Activated CD8-positive, alpha-beta memory T cell treated with anti-CD3 and anti-CD28 coated beads, Interleukin-2, amount 50 U/mL, for 4 hours (primary cell): ENCODE results near the gene PLAGL2.
"Not testable (repeated sequence)": the region's sequence is repeated elsewhere in the genome, so short reads cannot be mapped to it uniquely, and the experiment has no call there.

Source experiments
- DNase-seq: peaks from one replicate; pipeline ENCODE4 v3.0.0-alpha.2; 2020

PLAGL2 gene

DNA sequence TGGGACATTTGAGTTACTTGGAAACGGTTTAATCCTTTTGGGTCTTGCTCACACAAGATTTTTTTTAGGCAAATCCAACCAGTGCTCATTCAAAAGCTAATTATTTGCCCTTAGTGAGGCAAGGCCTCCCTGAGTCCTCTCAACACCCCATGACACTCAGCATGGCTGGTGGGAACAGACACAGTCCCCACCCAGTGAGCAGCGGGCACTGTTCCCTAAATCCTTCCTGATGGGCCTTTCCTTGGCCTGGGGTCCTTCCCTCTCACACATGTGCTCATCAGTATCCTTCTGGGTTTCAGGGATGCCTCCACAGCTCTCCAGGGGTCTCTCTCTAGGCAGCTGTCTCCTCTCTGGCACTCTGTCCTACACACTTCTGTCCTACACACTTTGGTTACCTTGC lies 28.0 kb downstream of the PLAGL2 start:
- no peak for DNase-seq

DNA sequence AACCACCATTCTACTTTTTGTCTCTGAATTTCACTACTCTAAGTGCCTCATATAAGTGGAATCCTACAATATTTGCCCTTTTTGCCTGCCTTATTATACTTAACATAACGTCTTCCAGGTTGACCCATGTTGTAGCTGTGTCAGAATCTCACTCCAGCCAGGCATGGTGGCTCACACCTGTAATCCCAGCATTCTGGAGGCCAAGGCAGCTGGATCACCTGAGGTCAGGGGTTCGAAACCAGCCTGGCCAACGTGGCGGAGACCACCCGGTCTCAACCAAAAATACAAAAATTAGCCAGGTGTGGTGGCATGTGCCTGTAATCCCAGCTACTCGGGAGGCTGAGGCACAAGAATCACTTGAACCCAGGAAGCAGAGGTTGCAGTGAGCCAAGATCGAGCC lies 29.8 kb downstream of the PLAGL2 start:
- not testable (repeated sequence) for DNase-seq

DNA sequence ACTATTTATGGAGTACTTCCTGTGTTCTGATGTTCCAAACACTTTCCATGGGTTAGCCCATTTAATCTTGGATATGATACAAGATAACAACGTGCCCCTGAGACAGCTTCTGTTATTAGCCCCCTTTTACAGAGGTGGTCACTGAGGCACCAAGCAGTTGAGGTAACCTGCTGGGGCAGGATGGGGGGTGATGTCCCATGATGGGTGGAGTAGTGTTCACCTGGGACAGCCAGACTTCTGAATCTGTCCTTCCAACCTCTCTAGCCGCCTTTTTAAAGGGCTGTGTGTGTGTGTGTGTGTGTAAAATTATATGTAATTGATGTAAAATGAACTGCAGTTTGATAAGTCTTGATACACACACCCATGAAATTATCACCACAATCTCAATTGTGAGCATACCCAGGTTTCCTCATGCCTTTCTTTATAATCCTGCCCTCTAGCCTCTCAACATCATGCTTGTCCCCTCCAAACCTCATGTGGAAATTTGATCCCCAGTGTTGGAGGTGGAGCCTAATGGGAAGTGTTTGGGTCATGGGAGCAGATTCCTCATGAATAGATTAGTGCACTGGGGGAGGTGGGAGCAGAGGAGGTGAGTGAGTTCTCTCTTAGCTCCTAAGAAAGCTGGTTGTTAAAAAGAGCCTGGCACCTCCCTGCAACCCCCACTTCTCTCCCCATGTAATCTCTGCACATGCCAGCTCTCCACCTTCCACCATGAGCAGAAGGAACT lies 39.2 kb downstream of the PLAGL2 start:
- DNase-seq, result no peak

DNA sequence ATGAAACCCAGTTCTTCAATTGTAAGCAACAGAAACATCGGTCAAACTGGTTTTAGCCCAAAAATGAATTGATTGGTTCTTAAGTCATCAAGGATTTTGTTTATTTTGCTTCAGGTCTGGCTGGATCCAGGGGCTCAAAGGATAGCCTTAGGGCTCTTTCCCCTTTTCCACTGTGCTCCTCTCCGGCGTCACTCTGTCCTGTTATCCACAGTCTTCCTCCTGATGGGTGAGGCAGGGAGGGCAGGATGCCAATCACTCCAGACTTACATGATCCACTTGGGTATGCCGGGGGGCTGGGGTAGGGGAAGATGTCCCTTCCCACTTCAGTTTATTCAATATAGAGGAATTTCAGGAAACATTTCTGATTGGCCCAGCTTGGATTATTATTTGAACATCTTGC lies 40.0 kb downstream of the PLAGL2 start:
- DNase-seq, result no peak

DNA sequence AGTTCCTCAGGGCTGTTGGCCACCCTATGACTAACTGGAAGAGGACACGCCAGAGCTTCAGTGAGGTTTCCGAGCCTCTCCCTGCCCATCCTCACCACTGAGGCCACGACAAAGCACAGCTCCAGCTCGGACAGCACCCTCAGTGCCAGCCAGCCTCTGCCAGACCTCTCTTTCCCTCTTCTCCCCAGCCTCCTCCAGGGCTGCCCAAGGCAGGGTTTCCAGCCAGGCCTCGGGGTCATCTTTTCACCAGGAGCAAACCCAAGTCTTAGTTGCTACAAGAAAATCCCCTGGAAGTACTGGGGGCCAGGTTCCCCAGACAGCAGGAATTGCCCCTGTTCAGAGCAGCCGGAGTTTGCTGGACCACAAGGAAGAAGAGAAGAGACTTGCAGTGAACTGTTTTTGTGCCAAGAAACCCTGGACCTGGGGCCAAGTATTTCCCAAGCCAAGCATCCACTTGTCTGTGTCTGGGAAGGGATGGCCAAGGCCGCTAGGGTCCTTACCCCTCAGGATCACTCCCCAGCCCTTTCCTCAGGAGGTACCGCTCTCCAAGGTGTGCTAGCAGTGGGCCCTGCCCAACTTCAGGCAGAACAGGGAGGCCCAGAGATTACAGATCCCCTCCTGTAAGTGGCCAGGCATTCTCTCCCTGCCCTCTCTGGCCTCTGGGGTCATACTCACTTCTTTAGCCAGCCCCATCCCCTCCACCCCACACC lies 41.6 kb downstream of the PLAGL2 start:
- no peak for DNase-seq

DNA sequence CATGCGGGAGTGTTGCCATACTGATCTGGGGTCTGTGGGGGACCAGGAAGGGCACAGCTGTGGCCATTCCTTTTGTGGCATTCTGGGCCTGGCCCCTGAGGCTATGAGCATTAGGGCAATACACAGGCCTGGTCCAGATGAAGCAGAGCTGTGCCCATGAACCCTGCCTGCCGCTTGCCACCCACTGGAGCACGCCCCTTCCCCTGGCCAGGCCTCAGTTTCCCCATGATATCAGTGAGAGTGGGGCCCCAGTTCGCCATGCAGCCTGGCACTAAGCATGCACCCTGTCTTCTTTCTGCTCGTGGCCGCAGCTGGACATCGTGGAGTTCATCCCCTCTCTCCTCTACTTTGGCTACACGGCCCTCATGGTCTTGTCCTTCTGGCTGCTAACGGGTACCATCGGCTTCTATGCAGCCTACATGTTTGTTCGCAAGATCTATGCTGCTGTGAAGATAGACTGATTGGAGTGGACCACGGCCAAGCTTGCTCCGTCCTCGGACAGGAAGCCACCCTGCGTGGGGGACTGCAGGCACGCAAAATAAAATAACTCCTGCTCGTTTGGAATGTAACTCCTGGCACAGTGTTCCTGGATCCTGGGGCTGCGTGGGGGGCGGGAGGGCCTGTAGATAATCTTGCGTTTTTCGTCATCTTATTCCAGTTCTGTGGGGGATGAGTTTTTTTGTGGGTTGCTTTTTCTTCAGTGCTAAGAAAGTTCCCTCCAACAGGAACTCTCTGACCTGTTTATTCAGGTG lies 42.4 kb downstream of the PLAGL2 start:
- DNase-seq, result no peak

DNA sequence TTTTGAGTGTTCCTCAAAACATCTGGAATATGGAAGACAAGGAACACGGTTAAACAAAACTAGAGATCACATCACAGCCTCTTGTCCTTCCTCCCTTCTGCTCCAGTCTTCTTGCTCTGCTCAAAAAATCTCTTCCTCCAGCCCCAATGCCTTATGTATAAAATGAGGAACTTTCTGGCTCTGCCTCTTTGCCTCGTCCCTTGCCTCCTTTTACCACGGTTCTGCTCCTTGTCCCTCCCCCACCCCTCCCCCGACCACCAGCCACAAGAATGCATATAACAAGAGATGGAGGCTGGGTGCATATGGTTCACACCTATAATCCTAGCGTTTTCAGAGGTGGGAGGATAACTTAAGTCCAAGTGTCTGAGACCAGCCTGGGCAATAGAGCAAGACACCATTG lies 43.6 kb downstream of the PLAGL2 start:
- DNase-seq, result no peak

DNA sequence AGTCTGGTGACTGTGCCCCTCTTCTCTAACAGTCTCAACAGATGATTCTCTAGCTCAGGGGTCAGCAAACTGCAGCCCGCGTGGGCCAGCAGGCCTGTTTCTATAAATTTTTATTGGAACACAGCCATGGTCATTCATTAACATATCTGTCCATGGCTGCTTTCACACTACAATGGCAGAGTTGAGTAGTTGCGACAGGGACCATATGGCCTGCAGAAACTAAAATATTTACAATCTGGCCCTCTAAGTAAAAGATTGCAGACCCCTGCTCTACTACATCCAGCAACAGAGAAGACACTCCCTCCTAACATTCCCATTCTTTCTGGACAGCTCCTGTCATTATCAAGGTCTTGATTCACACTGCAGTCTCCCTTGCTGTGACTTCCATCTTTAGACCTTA lies 45.2 kb downstream of the PLAGL2 start:
- DNase-seq, result no peak

DNA sequence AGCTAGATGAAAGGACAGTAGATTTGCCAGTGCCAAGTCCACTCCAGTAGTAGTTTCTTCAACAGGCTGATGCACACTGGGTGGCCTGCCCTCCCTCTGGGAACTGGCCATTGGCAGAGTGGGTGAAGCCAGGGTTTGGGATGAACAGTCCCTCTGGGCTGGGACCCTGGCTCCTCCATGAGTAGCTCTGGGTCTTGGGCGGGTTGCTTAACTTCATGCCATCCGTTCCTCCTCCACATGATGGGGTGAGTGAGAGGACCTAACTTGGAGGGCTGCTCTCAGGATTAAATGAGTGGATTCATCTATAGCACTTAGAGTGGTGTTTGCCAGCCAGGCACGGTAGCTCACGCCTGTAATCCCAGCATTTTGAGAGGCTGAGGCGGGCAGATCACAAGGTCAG lies 47.2 kb downstream of the PLAGL2 start:
- no peak for DNase-seq

DNA sequence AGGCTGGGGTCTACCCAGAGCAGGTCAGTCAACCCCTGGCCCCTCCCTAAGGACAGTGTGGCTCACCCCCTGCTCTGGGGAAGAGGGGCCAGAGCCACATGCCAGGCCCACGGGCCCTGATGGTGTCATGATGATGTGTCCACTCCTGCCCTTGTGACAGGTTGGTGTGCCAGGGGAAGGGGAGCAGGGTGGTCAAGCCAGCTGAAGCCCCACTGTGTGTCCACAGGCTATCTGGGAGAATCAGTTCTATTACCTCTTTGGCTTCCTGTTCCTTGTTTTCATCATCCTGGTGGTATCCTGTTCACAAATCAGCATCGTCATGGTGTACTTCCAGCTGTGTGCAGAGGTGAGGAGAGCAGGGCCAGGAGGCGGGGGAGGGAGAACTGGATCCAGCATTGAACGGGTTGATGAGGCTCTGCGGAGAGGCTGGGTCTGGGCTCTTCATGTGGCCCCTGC lies 47.7 kb downstream of the PLAGL2 start:
- no peak for DNase-seq

DNA sequence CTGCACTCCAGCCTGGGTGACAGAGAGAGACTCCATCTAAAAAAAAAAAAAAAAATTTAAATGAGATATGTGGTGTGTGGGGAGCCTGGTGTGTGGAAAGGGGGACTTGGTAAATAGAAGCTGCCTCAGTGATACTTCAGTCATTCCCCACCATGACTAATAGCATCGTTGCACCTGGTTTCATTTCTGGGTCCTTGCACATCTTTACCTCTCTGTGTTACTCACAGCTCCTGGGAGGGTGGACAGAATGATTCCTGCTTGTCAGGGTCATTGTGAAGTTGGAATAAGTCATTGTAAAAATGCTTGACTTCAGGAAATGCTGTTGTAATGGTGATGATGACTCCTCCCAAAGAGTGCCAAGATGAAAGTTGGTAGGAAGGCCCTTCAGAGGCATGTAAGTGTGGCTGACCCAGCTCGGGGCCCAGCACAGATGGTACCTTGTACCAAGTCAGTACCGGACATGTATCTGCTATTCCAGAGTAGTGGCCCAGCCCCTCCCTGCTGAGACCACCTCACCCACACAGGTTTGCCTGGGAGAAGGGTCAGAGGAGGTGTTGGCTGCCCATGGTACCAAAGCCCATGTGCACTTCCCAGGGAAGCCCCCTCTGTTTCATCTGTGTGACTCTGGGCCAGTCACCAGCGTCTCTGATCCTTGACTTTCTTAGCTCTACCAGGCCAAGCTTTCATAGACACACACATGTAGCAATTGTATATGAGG lies 48.4 kb downstream of the PLAGL2 start:
- DNase-seq, result no peak

DNA sequence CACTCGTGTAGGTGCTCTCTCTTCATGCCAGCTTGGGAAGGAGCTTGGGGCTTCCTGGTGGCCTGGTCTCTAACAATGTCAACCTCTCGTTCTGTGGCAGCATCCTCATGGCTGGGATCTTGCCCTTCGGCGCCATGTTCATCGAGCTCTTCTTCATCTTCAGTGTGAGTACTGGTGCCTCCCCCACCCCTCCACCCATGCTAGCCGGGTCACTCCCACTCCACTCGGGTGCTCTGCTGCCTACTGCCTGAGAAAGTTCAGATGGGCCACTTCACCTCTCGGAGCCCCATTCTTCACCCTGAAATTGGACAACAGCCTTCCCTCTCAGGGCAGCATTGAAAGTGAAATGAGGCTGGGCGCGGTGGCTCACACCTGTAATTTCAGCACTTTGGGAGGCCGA lies 49.2 kb downstream of the PLAGL2 start:
- no peak for DNase-seq

DNA sequence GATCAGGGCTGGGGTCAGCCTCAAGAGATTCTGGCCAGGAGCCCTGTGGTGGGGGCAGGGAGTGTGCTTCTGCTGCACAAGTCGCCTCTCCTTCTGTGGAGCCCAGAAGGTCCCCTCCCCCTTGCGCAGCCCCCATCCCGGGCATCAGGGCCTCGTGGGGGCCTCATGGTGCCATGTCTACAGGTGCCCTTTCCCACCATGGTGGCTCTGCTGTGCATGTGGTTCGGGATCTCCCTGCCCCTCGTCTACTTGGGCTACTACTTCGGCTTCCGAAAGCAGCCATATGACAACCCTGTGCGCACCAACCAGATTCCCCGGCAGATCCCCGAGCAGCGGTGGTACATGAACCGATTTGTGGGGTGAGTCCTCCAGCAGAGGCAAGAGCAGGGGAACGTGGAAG lies 49.9 kb downstream of the PLAGL2 start:
- no peak for DNase-seq

DNA sequence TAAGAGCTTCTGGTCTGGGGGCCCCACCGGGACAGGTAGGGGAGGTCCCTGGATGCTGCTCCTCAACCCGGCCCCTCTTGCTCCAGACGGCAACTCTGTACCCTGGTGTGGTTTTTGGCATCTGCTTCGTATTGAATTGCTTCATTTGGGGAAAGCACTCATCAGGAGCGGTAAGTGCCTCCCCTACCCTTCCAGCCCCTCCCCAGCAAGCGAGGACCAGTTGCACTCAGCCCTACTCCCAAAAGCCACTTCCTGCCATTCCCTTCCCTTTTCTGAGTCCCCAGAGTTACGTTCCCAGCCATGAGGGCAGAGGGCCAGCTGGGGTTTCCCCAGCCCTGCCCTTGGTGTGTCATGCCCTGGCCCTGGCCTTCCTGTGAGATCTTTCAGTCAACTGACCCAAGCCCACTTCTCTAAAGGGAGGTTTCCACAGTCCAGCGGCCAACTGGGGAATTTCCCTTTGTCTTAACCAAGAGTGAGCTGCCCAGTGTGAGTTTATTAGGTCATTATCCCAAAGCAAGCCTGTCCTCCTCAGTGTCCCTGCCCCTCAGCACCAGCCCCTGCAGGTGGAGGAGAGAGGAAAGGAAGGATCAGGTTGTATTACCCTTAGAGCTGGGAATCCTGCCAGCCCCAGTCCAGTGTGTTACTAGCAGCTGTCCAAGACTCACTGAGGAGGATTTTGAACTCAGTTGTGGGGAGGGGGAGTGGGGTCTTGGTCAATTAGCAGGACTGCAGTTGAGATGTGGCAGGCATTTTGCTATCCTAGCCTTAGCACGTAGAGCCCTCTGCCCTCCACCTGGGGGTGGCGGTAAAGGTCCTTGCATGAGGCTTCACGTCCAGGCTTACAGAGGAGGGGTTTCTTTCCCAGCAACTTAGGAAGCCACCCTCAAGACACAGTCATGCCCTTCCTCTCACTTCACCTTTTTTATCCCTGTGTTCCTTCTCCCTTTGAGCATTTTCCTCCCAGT lies 52.2 kb downstream of the PLAGL2 start:
- DNase-seq, result peak; percentile 25

DNA sequence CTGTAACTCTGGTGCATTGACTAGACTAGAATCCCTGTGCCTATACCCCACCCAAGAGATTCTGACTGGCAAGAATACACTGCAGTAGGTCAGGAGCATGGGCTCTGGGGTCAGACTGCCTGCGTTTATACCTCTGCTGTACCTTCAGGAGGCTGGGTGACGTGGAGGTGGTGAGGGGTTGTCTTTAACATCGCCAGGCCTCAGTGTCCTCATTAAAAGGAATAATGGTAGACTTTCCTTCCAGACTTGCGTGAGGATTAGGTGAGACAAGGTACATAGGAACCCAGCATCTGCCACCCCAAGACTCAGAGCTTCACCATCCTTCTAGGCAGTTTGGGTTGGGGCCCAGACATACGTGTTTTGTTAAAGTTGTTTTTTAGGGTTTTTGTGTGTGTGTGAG lies 53.8 kb downstream of the PLAGL2 start:
- no peak for DNase-seq

DNA sequence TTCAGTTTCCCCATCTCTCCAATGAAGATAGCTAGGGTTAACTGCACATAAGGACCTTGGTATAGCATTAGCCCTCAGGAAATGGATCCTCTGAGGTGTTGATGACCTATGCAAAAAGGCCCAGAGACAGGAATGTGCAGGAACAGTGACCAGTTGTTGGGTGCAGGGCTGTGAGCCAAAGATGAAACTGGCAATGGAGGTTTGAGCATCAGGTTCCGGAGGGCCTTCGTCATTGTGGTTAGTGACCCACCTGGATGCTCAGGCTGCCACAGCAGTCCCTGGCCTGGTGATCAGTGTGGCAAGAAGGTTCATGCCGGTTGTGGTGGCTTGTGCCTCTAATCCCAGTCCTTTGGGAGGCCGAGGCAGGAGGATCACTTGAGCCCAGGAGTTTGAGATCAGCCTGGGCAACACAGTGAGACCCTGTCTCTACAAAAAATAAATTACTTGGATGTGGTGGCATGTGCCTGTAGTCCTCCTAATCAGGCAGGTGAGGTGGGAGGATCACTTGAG lies 54.3 kb downstream of the PLAGL2 start:
- DNase-seq, result no peak

DNA sequence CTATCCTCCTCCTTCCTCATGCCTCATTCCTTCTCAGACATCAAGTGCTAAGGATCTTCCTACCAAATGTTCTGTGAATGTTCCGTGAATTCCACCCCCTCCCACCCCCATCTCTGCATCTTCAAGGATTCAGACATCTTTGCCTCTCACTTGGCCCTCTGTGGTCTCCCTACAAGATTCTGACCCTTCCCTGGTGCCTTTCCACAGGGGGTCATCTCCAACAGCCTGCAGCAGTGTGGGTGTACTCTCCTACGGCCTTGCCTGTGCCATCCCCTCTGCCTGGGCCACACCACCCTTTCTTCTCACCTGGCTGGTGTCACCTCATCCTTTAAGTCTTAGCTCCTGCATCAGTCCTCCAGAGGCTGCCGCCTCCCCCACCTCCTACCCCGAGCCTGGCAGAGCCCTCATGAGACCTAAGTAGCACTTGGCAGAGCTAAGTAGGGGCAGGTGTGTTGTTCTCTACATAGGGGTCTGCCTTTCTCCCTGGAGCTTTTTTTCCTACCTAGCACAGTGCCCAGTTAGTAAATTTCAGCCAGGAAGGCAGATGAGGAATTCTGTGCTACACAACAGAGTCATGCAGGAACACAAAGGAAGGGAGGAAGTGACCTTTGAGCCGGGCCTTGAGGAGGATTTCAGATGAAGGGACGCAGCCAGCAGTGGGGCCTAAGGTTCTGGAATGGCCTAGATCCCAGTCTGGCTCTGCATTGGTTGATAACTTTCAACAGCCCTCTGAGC lies 55.0 kb downstream of the PLAGL2 start:
- DNase-seq, result no peak

DNA sequence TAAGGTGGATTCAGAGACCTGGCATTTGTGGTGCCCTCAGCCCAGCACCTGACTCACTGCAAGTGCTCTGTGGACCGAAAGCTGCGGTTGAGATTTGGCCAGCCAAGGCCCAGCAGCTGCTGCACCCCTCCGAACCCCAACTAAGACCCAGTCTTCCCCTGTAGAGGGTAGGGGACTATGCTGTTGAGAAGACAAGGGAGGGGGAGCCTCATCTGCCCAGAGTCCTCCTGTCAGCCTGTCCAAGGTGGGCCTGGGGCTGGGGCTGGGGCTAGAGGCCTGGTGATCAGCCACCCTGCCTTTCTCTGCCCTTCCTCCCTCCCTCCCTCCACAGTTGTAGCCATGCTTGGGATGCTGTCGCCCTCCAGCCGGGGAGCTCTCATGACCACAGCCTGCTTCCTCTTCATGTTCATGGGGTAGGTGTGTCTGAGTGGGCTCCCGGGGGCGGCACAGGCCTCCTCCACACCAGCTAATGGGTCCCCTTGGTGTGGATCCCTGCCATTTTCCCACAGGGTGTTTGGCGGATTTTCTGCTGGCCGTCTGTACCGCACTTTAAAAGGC lies 57.2 kb downstream of the PLAGL2 start:
- DNase-seq, result no peak

DNA sequence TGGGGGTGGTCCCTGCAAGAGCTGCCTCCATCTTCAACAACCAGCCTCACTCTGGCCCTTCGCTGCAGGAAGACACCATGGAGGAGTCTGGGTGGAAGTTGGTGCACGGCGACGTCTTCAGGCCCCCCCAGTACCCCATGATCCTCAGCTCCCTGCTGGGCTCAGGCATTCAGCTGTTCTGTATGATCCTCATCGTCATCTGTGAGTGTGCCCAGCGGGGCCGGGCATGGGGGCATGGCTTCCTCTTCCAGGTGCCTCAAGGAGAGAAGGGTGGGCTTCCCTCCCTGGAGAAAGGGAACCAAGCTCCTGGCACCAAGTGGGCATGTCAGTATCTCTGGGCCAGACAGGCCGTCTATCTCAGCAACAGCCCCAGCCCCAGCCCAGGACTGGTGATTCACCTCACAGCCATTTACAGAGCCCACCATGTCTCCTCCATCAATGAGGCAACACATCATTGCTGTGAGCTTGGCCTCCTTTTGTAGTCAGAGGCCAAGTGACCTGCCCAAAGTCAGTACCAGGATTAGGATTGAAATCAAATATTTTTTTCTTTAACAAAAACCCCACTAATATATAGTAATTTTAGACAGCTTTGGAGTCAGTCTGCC lies 57.9 kb downstream of the PLAGL2 start:
- no peak for DNase-seq
